Sigmoid colon (tissue), 3 donors: ENCODE results near the gene DARS1.

Experiments
- POLR2A ChIP-seq, 2 donors: fragments of 450-650 bp; IDR thresholded peaks; one replicate each; pipeline ENCODE4 v1.6.1; 2016; ENCODE audit warnings: antibody characterized with exemption in 2 of 2, mild to moderate bottlenecking in 2 of 2, moderate library complexity in 2 of 2
- TF ChIP-seq, protein P1 (sequence below), 4 experiments: fragments of 450-650 bp in 3 of 4; fragments of 200-600 bp in 1 of 4; IDR thresholded peaks; one replicate each; pipeline ENCODE4 v1.5.1; 2016 to 2019; ENCODE audit warnings: antibody characterized with exemption in 4 of 4, mild to moderate bottlenecking in 3 of 4, moderate library complexity in 2 of 4

DNA sequence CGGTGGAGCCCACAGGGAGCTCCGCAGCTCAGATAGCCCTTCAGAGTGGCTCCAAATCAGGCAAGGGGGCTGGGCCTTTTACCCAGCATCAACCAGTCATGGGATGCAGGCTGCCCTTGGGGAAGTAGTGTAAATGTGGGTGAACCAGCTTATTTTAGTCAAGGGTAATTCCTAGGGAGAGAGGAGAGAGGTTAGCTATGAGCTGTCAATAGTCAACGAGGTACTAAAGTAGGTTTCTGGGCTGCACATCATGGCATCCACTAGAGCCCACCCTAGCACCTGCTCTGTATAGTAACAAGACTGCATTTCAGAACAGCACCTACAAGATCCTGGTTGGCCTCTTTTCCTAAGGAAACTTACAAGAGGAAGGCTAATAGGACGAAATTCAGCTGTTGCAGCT is 99.7 kb downstream of the DARS1 start:
- no peak for TF ChIP-seq POLR2A (IDR thresholded peaks at IDR 0.05)
- TF ChIP-seq, protein P1, sequence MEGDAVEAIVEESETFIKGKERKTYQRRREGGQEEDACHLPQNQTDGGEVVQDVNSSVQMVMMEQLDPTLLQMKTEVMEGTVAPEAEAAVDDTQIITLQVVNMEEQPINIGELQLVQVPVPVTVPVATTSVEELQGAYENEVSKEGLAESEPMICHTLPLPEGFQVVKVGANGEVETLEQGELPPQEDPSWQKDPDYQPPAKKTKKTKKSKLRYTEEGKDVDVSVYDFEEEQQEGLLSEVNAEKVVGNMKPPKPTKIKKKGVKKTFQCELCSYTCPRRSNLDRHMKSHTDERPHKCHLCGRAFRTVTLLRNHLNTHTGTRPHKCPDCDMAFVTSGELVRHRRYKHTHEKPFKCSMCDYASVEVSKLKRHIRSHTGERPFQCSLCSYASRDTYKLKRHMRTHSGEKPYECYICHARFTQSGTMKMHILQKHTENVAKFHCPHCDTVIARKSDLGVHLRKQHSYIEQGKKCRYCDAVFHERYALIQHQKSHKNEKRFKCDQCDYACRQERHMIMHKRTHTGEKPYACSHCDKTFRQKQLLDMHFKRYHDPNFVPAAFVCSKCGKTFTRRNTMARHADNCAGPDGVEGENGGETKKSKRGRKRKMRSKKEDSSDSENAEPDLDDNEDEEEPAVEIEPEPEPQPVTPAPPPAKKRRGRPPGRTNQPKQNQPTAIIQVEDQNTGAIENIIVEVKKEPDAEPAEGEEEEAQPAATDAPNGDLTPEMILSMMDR (IDR thresholded peaks at IDR 0.05): no peak
